ENCODE data around the gene DGKH.
"Not testable (repeated sequence)": the region's sequence is repeated elsewhere in the genome, so short reads cannot be mapped to it uniquely, and the experiment has no call there.

DGKH gene

DNA sequence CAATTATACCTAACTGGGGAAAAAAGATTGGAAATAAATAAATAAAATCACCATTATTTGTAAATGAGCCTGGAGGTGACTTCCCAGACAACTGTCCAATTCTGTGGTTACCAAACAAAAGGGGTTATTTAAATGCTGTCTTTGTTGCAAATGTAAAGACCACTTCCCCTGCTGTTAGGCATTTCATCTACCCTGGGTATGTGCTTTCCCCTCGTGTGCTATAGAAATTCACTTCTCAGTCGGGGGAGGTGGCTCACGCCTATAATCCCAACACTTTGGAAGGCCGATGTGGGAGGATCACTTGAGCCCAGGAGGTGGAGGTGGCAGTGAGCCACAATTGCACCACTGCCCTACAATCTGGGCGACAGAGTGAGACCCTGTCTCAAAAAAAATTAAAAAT is 121.6 kb downstream of the DGKH start:
- DNase-seq: no peak

DNA sequence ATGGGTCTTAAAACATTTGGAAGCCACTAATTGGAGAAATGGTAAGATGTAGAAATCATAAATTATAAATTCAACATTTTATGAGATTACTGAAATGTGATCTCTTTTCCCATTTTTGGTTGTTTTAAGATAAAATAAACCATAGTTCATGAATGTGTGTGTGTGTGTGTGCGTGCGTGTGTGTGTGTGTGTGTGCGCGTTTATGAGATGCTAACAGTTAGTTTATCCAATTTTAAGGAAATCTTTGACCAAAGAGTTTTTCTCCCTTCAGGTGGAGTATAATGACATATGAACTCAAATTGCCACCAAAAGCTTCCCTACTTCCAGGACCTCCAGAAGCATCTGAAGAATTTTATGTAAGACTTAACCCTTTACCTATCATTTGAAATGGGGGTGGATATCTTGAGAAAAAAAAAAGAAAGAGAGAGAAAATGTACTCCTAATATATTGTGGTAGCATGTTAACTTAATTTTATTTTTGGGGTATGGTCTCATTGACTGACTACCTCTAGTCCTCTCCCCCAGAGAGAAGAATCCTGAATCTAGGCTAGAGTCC is 125.4 kb downstream of the DGKH start:
- no peak for DNase-seq

DNA sequence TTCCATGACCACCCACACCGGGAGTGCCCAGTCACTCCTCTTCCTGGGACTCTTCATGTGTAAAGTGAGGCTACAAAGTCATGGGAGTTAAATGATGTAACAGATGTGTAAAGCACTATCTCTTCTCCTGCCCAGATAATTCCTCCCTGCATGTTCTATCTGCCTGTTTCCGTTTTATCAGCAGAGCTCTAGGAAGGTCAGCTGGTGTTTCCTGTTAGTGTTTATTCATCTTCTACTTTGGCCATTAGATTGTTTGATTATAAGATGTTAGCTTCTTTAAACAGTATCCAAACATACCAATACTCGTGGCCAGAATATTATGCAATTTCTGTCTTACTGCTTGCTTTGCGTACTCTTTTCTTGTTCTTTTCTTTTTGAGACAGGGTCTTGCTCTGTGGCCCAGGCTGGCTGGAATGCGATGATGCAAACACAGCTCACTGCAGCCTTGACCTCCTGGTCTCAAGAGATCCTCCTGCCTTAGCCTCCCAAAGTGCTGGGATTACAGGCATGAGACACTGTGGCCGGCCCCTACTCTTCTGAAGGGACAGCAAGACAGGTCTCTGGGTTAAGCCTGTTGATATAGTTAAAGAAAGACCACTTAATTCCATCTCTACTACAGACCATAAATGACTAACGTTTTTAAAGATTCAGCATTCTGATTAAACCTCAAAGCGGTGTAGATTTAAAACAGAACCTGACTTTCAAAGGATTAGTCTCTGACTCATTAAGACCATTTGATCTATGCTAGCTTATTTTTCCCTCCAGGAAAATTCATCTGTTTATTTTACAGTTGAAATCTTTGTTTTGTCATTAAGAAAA is 126.1 kb downstream of the DGKH start:
- DNase-seq: no peak

DNA sequence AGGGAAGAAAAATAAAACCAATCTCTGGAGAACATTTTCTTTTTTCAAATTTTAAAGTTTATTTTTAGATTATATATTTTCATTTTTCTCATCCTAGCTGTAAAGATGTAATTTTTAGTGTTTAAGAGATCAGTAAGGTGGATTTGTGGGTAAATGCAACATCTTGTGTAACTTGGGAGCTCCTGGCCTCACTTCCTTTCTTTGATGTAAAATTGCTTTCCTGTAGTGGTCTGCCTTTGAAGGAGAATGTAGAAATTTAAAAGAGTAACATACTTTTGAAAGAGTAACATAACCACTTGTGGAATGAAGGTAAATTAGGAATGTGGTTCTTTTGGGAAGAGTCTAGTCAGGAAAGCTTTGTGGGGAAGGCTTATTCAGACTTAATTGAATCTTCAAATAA is 127.8 kb downstream of the DGKH start:
- no peak for DNase-seq

DNA sequence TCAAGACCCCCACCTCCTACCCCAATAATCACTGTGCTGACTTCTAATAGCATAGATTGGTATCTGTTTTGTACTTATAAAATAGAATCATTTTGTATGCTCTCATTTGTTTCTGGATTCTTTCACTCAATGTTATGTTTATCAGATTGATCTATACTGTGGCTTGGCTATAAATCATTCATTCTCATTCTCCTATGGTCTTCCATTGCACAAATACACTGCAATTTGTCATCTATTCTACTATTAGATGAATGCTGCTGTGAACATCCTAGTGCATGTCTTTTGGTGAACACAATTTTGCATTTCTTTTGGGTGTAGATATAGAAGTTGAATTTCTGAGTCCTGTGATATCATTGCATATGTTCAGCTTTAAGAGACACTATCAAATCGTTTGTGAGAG is 128.7 kb downstream of the DGKH start:
- DNase-seq: no peak

DNA sequence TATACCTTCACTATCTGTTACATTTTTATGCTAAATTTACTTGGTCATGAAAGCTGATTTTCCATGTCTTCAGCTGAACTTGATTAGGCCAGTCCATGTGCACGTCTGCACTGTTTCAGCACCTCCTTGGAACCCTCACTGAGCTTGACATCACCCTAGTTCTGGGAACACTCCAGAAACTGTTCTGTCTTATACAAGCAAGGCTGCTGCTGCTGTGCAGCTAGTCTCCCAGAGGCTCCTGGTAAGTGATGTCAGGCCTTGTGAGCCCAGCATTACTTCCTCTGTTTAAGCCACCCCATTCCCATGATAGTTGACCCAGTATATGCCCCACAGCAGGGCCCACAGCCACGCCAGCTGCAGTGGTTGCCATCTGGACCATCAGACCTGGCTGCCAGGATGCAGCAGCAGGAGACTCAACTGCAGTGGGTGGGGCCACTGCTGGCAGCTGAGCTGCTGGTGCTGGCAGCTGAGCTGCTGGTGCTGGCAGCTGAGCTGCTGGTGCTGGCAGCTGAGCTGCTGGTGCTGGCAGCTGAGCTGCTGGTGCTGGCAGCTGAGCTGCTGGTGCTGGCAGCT is 133.0 kb downstream of the DGKH start:
- DNase-seq: no peak

- DNase-seq: no peak
Measured at GRCh38 chr13:42189061-42189460, 140.6 kb downstream of the DGKH start.

- no peak for DNase-seq
Measured at GRCh38 chr13:42190529-42190928, 142.1 kb downstream of the DGKH start.

DNA sequence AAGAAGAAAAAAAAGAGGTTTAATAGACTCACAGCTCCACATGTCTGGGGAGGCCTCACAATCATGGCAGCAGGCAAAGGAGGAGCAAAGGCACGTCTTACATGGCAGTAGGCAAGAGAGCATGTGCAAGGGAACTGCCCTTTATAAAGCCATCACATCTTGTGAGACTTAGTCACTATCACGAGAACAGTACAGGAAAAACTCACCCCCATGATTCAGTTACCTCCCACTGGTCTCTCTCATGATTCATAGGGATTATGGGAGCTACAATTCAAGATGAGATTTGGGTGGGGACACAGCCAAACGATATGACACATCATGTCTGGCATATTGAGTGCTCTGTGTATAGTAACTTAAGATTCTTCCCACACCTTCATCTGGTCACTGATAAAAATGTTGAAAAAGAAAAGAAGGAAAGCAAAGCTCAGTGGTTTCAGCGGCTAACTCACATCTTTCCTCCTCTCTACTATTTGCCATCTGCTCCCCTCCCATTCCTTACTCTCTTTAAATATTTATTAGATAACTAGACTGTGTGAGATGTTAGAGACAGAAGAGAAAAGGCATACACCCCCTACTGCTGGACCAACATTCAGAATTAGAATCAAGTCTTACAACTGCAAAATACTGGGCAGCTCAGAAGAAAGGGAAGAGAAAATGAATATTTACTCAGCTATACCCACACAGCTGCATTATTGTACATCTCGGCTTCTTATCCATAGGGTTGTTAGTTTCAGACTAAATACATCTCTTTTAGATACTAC is 163.4 kb downstream of the DGKH start:
- DNase-seq: no peak

DNA sequence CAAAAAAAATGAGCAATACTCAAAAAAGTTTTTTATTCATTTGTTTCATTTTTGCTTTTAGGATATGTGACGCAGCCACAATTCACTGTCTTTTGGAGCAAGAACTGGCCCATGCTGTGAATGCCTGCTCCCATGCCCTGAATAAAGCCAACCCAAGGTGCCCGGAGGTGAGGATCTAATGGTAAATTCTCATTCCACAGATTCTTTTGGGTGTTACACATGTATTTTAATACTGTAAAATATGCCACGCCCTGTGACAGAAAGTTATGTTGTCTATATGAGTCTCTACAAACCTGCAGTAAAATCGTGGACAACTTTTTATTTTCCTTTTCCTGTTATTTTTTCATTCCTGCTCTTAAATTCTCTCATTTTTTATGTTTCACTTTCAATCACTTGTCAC is 166.0 kb downstream of the DGKH start:
- no peak for DNase-seq

GRCh38 chr13:42215578-42216421 is 167.4 kb downstream of the DGKH start:
- DNase-seq: peak; percentile 10

GRCh38 chr13:42216422-42216735 is 167.9 kb downstream of the DGKH start:
- no peak for DNase-seq

DNA sequence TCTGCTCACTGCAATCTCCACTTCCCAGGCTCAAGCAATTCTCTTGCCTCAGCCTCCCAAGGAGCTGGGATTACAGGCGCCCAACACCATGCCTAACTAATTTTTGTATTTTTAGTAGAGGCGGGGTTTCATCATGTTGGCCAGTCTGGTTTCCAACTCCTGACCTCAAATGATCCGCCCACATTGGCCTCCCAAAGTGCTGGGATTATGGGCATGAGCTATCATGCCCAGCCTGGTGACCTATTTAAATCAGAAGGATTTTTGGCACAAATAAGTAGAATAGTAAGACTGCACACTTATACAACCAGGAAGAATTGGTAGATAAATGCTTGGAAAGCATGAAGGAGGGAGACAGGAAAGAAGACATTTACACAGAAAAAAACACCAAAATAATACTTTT is 170.1 kb downstream of the DGKH start:
- no peak for DNase-seq

- no peak for DNase-seq
Measured at GRCh38 chr13:42219051-42219450, 170.6 kb downstream of the DGKH start.

DNA sequence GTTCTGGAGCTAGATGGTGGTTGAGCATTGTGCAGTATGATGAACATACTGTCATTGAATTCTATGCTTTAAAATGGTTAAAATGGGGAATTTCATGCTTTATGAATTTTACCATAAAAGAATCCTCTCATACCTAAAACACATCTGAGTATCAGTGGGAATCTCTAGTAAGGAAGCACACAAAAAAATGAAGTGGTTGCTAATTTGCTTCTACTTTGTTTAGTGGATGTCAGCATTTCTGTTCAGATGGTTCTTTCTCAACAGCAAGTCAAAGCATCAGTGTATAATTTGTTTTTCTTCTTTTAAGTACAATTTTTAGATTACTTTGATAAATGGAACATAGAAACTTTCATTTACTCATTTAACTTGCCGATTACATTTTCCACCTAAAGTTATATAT is 171.4 kb downstream of the DGKH start:
- DNase-seq: no peak

DNA sequence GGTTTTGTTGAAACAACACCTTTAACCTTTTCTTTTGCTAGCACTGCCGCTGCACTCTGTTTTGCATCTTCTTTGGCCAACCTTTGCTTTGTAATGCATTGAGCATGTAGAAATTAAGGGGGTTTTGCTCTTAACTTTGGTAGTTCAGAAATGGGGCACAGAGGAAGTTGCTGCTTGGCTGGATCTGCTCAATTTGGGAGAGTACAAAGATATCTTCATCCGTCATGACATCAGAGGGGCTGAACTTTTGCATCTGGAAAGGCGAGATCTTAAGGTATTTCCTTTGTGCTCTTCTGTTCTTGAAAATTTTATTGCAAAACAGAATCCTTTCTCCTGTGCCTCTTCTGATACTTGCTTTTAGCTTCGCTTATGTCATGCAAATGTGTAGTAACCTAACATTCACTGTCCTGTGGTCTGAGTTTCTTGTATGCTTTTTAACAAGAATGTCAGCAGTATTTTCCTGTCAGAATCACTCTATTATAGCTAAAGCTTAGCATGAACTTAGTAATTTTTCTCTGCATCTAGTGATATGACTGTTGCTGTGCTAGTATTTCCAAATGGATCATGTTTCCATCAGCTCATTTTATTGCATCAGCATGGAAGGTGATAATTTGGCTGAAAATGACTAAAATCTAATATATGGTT is 172.8 kb downstream of the DGKH start:
- no peak for DNase-seq

DNA sequence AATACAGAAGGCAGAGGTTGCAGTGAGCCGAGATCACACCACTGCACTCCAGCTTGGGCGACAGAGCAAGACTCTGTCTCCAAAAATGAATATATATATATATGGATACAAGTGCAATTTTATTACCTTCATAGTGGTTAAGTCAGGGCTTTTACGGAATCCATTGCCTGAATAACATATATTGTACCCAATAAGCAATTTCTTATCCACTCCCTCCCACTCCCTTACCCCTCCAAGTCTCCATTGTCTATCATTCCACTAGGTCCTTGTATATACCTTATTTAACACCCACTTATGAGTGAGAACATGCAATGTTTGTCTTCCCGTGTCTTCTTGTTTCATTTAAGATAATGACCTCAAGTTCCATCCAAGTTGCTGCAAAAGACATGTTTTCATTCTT is 175.2 kb downstream of the DGKH start:
- DNase-seq: no peak

DNA sequence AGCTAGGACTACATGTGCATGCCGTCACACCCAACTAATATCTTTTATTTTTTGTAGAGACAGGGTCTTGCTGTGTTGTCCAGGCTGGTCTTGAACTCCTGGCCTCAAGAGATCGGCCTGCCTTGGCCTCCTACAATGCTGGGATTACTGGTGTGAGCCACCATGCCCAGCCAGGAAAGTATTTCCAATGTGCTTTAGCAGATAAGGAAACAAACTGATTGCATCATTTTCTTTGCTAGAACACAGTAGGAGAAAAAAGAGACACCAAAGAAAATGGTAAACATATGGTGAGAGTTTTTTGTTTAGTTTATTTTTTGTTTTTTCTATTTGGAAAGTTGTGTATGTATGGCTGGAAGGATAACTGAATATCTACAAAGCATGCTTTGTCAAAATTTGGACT is 176.6 kb downstream of the DGKH start:
- no peak for DNase-seq

DNA sequence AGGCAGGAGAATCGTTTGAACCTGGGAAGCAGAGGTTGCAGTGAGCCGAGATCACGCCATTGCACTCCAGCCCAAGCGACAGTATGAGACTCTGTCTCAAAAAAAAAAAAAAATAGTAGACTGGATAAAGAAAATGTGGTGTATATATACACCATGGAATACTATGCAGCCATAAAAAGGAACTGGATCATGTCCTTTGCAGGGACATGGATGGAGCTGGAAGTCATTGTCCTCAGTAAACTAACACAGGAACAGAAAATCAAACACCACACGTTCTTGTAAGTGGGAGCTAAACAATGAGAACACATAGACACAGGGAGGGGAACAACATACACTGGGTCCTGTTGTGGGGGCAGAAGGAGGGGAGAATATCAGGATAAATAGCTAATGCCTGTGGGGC is 178.3 kb downstream of the DGKH start:
- not testable (repeated sequence) for DNase-seq

DNA sequence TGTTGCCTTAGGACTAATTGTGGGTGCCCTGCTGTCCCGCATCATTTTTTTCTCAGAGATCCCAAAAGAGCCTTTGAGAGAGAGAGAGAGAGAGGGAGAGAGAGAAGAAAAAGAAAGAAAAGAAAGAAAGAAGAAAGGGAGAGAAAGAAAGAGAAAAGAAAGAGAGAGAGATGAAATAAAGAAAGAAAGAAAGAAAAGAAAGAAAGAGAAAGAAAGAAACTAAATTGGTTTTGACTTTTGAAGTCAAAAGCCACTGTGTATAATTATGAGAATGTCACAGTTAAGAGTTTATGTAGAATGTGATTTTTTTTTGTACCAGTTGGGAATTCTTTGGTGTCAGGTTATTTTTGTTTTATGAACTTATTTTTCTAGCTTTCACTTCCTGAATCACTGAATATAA is 180.1 kb downstream of the DGKH start:
- DNase-seq: no peak

- DNase-seq: no peak
Measured at GRCh38 chr13:42229287-42229686, 180.8 kb downstream of the DGKH start.

DNA sequence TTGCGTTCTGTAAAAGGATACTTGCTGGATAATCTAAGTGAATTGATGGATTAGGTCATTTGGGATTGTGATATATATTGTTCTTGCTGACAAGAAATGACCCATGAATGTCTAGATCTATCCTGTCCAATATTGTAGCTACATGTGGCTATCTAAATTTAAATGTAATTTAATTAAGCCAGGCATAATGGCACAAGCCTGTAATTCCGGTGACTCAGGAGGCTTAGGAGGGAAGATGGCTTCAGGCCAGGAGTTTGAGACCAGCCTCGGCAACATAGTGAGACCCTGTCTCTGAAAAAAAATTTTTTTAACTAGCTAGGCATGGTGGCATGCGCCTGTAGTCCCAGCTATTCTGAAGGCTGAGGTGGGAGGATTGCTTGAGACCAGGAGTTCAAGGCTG is 184.2 kb downstream of the DGKH start:
- DNase-seq: no peak

GRCh38 chr13:42233726-42234125 is 185.3 kb downstream of the DGKH start:
- DNase-seq: no peak

All from GDM1 (cell line).